A549 (cell line): ENCODE results near the gene SHH. TPM values are rescaled to one million over a fixed set of nuclear protein-coding genes. Genes with fewer than 3 reads are reported as not detected.

Source experiments
- ATAC-seq, 2 experiments: fragments of 200-7000 bp in 1 of 2; fragments of >200 bp in 1 of 2; cut with Nextera tagmentation in 1 of 2; cut with Tn5 transposase in 1 of 2; 3 replicates each; pipeline versions ENCODE4 v1.8.0 to v1.9.1; 2018 to 2020; ENCODE audit warnings: mild to moderate bottlenecking in 1 of 2, moderate library complexity in 1 of 2
- CTCF ChIA-PET: fragments of 300-600 bp; sonication (Branson Sonifier 250); formaldehyde crosslinking; extraction: SDS; loops from one replicate; lab custom pipeline; 2021; ENCODE audit warnings: antibody characterized with exemption, inconsistent platforms; lab: Yijun Ruan, JAX
- POLR2A ChIA-PET: fragments of 350-600 bp; formaldehyde crosslinking; extraction: SDS; loops from one replicate; lab custom pipeline; 2021; ENCODE audit warnings: antibody characterized with exemption, inconsistent platforms; lab: Yijun Ruan, JAX
- DNase-seq, 2 experiments: peaks; one replicate each; pipeline versions ENCODE4 v3.0.0 to v3.0.0-alpha.2; 2011 to 2016; ENCODE audit warnings: low read depth in 1 of 2, low spot score in 1 of 2
- FAIRE-seq: peaks from 2 replicates; lab custom pipeline; 2011; peaks lifted over from hg19 to GRCh38; lab: Jason Lieb, UNC
- H3K27ac ChIP-seq, 2 experiments: fragments of >200 bp; sonication (Bioruptor Twin); formaldehyde crosslinking; 3 replicates each; pipeline ENCODE4 v1.5.1; 2016 to 2017
- H3K4me1 ChIP-seq: fragments of >200 bp; sonication (Bioruptor Twin); formaldehyde crosslinking; 3 replicates; pipeline ENCODE4 v1.6.1; 2016
- H3K4me2 ChIP-seq: fragments of >200 bp; sonication (Bioruptor Twin); formaldehyde crosslinking; 3 replicates; pipeline ENCODE4 v1.6.1; 2016
- H3K4me3 ChIP-seq: fragments of >200 bp; sonication (Bioruptor Twin); formaldehyde crosslinking; 3 replicates; pipeline ENCODE4 v1.5.1; 2016
- H3K9me3 ChIP-seq: fragments of >200 bp; sonication (Bioruptor Twin); formaldehyde crosslinking; 3 replicates; pipeline ENCODE4 v1.6.1; 2016
- BHLHE40 ChIP-seq: IDR thresholded peaks from 2 replicates; pipeline ENCODE4 v1.6.1; 2012; ENCODE audit warnings: low read depth, low read length, inconsistent platforms
- CBX8 ChIP-seq: fragments of 200-600 bp; sonication (generic); IDR thresholded peaks from 2 replicates; pipeline ENCODE4 v1.6.1; 2016
- ESRRA ChIP-seq: fragments of 150-350 bp; IDR thresholded peaks from 2 replicates; pipeline ENCODE4 v1.6.1; 2014; ENCODE audit warnings: mild to moderate bottlenecking, low read length, borderline replicate concordance
- FOSL2 ChIP-seq, 2 experiments: fragments of 450-650 bp in 1 of 2; fragments of >200 bp in 1 of 2; sonication (Bioruptor Twin) in 1 of 2; formaldehyde crosslinking; IDR thresholded peaks; 2 replicates each; pipeline versions ENCODE4 v1.5.0 to v1.6.1; 2016 to 2020; ENCODE audit warnings: mild to moderate bottlenecking in 1 of 2, moderate library complexity in 1 of 2
- FOXS1 ChIP-seq: fragments of 250-450 bp; sonication (Bioruptor Pico); IDR thresholded peaks from 2 replicates; pipeline ENCODE4 v1.5.0; 2020; ENCODE audit warnings: mild to moderate bottlenecking, moderate library complexity
- GATA3 ChIP-seq: IDR thresholded peaks from 2 replicates; pipeline ENCODE4 v1.6.1; 2012; ENCODE audit warnings: borderline replicate concordance
- HDAC2 ChIP-seq: fragments of 200-600 bp; sonication (generic); IDR thresholded peaks from 2 replicates; pipeline ENCODE4 v1.6.1; 2016
- HOXA7 ChIP-seq: fragments of 250-450 bp; sonication (Bioruptor Pico); IDR thresholded peaks from 2 replicates; pipeline ENCODE4 v1.5.0; 2020; ENCODE audit warnings: mild to moderate bottlenecking, moderate library complexity
- HOXB13 ChIP-seq: fragments of 250-450 bp; sonication (Bioruptor Pico); IDR thresholded peaks from 2 replicates; pipeline ENCODE4 v1.5.0; 2020; ENCODE audit warnings: low read depth, mild to moderate bottlenecking, moderate library complexity
- JUNB ChIP-seq: fragments of >200 bp; sonication (Bioruptor Twin); formaldehyde crosslinking; IDR thresholded peaks from 2 replicates; pipeline ENCODE4 v1.6.1; 2016
- KDM1A ChIP-seq: fragments of 200-600 bp; sonication (generic); IDR thresholded peaks from 2 replicates; pipeline ENCODE4 v1.6.1; 2016; ENCODE audit warnings: low read depth, mild to moderate bottlenecking
- KDM5A ChIP-seq: fragments of 200-600 bp; sonication (generic); IDR thresholded peaks from 2 replicates; pipeline ENCODE4 v1.6.1; 2016; ENCODE audit warnings: antibody characterized with exemption, mild to moderate bottlenecking
- MAZ ChIP-seq: fragments of 150-350 bp; IDR thresholded peaks from 2 replicates; pipeline ENCODE4 v1.6.1; 2014; ENCODE audit warnings: antibody characterized with exemption, low read depth, low read length, borderline replicate concordance
- MYC ChIP-seq: IDR thresholded peaks from 2 replicates; pipeline ENCODE4 v1.6.1; 2012; ENCODE audit warnings: mild to moderate bottlenecking, inconsistent platforms, low read length, improper control_type of control experiment, borderline replicate concordance
- NFE2L2 ChIP-seq: fragments of 150-350 bp; conservative IDR thresholded peaks from 2 replicates; pipeline ENCODE4 v1.6.1; 2014; ENCODE audit warnings: low read length
- PHF8 ChIP-seq: fragments of 200-600 bp; sonication (generic); IDR thresholded peaks from 2 replicates; pipeline ENCODE4 v1.6.1; 2016; ENCODE audit warnings: low read depth, mild to moderate bottlenecking, antibody characterized with exemption, moderate library complexity, borderline replicate concordance
- RFX5 ChIP-seq: fragments of 450-650 bp; IDR thresholded peaks from 2 replicates; pipeline ENCODE4 v1.7.1; 2014; ENCODE audit warnings: antibody characterized with exemption, mild to moderate bottlenecking, moderate library complexity
- SMC3 ChIP-seq: fragments of >200 bp; sonication (Bioruptor Twin); formaldehyde crosslinking; IDR thresholded peaks from 3 replicates; pipeline ENCODE4 v1.6.1; 2018; ENCODE audit warnings: inconsistent platforms
- SREBF2 ChIP-seq: fragments of 450-650 bp; IDR thresholded peaks from 2 replicates; pipeline ENCODE4 v1.6.1; 2014; ENCODE audit warnings: mild to moderate bottlenecking, moderate library complexity
- TFCP2L1 ChIP-seq: fragments of 250-450 bp; sonication (Bioruptor Pico); IDR thresholded peaks from 2 replicates; pipeline ENCODE4 v1.5.0; 2021; ENCODE audit warnings: mild to moderate bottlenecking
- ZC3H11A ChIP-seq: fragments of 450-650 bp; IDR thresholded peaks from 2 replicates; pipeline ENCODE4 v1.6.1; 2014; ENCODE audit warnings: antibody characterized with exemption, mild to moderate bottlenecking
- WGBS: methylation state at CpG from one replicate; pipeline ENCODE4 v1.1.6; 2017; ENCODE audit errors: missing lambda C conversion rate; 5-methylcytosine and 5-hydroxymethylcytosine counted together
- polyA plus RNA-seq, 4 experiments: library from polyadenylated mRNA; depleted of rRNA in 3 of 4; stranded (reverse); fragments of >200 nt; fragmentation: RNase III in 1 of 4; extraction: RNeasy Plus Mini Kit Qiagen cat#74134 plus additional on column Dnase treatment in 1 of 4; gene quantifications; 2 replicates in 3 of 4; 3 replicates in 1 of 4; pipeline ENCODE4 v1.2.3, GENCODE V29; 2011 to 2017
- TF ChIP-seq, protein P1 (sequence below): IDR thresholded peaks from 2 replicates; pipeline ENCODE4 v1.6.1; 2012
- TF ChIP-seq, protein P2 (sequence below): IDR thresholded peaks from 2 replicates; pipeline ENCODE4 v1.6.1; 2012
- TF ChIP-seq, protein P3 (sequence below): IDR thresholded peaks from 2 replicates; pipeline ENCODE4 v1.6.1; 2012; ENCODE audit warnings: low read depth, borderline replicate concordance

SHH gene
- polyA plus RNA-seq, 2 of the 4 experiments (the other 2 are of a cell fraction) = 0.84 to 1.2 TPM

- no peaks in the 10 kb centered on the region for H3K9me3 ChIP-seq
- H3K4me3 ChIP-seq = peak overlapping the region; percentile 51; the same call in 2 of the 3 replicates
- WGBS = 84% methylated on average over 30 of the region's 70 CpGs
- ChIA-PET POLR2A (no interaction called here), CTCF (interaction anchor here (7.9 kb wide), 1 partner anchor 670 kb away, joined by 67 read pairs; no protein-coding TSS in a partner anchor)
- DNase-seq (no peak), FAIRE-seq (no peak), ATAC-seq (no peak)
- H3K4me2 ChIP-seq = peak overlapping the region; percentile 95
- peaks cover 20% of the 10 kb centered on the region for H3K4me1 ChIP-seq
- H3K27ac ChIP-seq = peak overlapping the region in 1 of 2 experiments; percentile 85; a peak in 3 of 6 replicates
- no peak for TF ChIP-seq RFX5
- TF ChIP-seq, protein P1, sequence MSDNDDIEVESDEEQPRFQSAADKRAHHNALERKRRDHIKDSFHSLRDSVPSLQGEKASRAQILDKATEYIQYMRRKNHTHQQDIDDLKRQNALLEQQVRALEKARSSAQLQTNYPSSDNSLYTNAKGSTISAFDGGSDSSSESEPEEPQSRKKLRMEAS = 0 out of 2 replicates have a peak, but pooled peaks have one; percentile 2
Measured at GRCh38 chr7:155802906-155803417, 9.3 kb downstream of the SHH start.

DNA sequence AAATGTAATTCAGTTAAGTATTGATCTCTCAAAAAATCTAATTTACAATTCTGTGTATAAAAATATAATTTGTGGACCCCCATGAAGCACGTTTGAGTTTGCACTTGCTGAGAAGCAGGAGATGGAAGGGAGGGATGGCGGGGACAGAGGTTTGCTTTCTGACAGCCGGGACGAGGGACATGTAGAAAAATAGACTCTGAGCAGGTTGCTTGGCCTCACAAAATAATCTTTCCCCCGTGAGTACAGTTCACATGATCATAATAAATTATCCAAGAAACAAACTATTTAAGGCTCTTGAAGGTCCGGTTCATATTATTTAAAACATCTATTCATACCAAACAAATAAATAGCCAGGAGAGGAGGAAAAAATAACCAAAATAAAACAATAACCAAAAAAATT lies 10.0 kb downstream of the SHH start:
- ATAC-seq = no peak
- no peak for DNase-seq
- POLR2A ChIA-PET = no interaction called here

GRCh38 chr7:155800741-155801267 lies 11.5 kb downstream of the SHH start:
- WGBS = 89% methylated on average over 8 of the region's 16 CpGs
- ChIA-PET CTCF (interaction anchor here (1.7 kb wide), 1 partner anchor 1016 kb away, joined by 6 read pairs; no protein-coding TSS in a partner anchor), POLR2A (no interaction called here)
- DNase-seq (no peak), FAIRE-seq (no peak), ATAC-seq (no peak)
- Histone ChIP-seq H3K27ac (no peak overlapping the region), H3K9me3 (no peaks in the 10 kb centered on the region), H3K4me1 (peaks cover 15% of the 10 kb centered on the region), H3K4me3 (no peak overlapping the region), H3K4me2 (no peak overlapping the region)
- TF ChIP-seq HOXB13 (CRISPR knock-in tag) (no peak), SMC3 (no peak), ESRRA (no peak), HDAC2 (no peak), PHF8 (no peak), SREBF2 (no peak), FOSL2 (IDR thresholded peaks at IDR 0.05) (no peak), FOSL2 (CRISPR knock-in tag; IDR thresholded peaks at IDR 0.05) (no peak), FOXS1 (no peak), HOXA7 (no peak), MYC (no peak), MAZ (no peak), NFE2L2 (no peak), ZC3H11A (no peak)
- TF ChIP-seq, protein P2, sequence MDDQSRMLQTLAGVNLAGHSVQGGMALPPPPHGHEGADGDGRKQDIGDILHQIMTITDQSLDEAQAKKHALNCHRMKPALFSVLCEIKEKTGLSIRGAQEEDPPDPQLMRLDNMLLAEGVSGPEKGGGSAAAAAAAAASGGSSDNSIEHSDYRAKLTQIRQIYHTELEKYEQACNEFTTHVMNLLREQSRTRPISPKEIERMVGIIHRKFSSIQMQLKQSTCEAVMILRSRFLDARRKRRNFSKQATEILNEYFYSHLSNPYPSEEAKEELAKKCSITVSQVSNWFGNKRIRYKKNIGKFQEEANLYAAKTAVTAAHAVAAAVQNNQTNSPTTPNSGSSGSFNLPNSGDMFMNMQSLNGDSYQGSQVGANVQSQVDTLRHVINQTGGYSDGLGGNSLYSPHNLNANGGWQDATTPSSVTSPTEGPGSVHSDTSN = no peak
- TF ChIP-seq, protein P1 = no peak
- TF ChIP-seq, all 56 proteins: peak for 0

More for the DNA sequence above, 10.0 kb downstream of the SHH start:
- TF ChIP-seq KDM5A (no peak), HOXB13 (CRISPR knock-in tag) (no peak), JUNB (no peak), GATA3 (no peak), CBX8 (no peak), HDAC2 (no peak), HOXA7 (no peak), TFCP2L1 (CRISPR knock-in tag) (no peak), BHLHE40 (no peak), KDM1A (no peak), ESRRA (no peak)
- TF ChIP-seq, protein P3, sequence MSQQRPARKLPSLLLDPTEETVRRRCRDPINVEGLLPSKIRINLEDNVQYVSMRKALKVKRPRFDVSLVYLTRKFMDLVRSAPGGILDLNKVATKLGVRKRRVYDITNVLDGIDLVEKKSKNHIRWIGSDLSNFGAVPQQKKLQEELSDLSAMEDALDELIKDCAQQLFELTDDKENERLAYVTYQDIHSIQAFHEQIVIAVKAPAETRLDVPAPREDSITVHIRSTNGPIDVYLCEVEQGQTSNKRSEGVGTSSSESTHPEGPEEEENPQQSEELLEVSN = no peak
- no peak for FAIRE-seq
- H3K9me3 ChIP-seq = no peaks in the 10 kb centered on the region
- H3K4me2 ChIP-seq = no peak overlapping the region
- peaks cover 13% of the 10 kb centered on the region for H3K4me1 ChIP-seq
- WGBS = 73% methylated on average over 6 of the region's 6 CpGs
- H3K4me3 ChIP-seq = no peak overlapping the region
- no peak overlapping the region for H3K27ac ChIP-seq
- CTCF ChIA-PET = interaction anchor here (7.9 kb wide), 1 partner anchor 671 kb away, joined by 67 read pairs; no protein-coding TSS in a partner anchor
